RWPE1 (cell line): ENCODE measurements around the gene SEC11A.
"Not testable (repeated sequence)": the region's sequence is repeated elsewhere in the genome, so short reads cannot be mapped to it uniquely, and the experiment has no call there.

Experiments used
- CTCF ChIA-PET: fragments of 350-600 bp; sonication (Branson Sonifier 250); formaldehyde crosslinking; extraction: SDS; loops from one replicate; lab custom pipeline; 2021; lab: Yijun Ruan, JAX
- POLR2A ChIA-PET: fragments of 400-600 bp; formaldehyde crosslinking; extraction: SDS; loops from one replicate; lab custom pipeline; 2020; ENCODE audit warnings: antibody characterized with exemption; ENCODE audit not compliant: low non-redundant PET; lab: Yijun Ruan, JAX
- DNase-seq: peaks from one replicate; pipeline ENCODE4 v3.0.0; 2012; ENCODE audit warnings: low spot score
- H3K27ac ChIP-seq: fragments of 450-650 bp; 2 replicates; pipeline ENCODE4 v1.5.1; 2017
- TF ChIP-seq, protein P1 (sequence below): fragments of 450-650 bp; conservative IDR thresholded peaks from 2 replicates; pipeline ENCODE4 v1.5.1; 2017; ENCODE audit warnings: low read depth, mild to moderate bottlenecking

Gene SEC11A

DNA sequence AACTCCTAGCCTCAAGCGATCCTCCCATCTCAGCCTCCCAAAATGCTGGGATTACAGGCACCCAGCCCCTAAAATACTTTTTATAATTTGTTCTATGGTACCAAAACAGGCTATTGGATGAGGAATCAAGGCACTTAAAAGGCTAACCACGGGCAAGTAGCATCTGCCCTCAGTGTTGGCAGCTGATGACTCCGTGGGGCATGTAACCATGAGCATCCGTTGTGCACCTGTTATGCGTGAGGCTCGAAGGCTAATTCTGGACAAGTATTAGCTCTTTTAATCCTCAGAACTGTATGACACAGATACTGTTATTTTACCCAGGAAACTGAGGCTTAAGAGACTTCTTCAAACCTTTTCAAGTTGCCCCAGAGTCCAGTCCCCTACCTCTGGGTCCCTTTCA, 72.1 kb downstream of the SEC11A start:
- CTCF ChIA-PET, result no interaction called here
- POLR2A ChIA-PET, result no interaction called here
- no peak for DNase-seq
- H3K27ac ChIP-seq, result peak overlapping the region; percentile 1; the same call in 1 of the 2 replicates
- TF ChIP-seq, protein P1, sequence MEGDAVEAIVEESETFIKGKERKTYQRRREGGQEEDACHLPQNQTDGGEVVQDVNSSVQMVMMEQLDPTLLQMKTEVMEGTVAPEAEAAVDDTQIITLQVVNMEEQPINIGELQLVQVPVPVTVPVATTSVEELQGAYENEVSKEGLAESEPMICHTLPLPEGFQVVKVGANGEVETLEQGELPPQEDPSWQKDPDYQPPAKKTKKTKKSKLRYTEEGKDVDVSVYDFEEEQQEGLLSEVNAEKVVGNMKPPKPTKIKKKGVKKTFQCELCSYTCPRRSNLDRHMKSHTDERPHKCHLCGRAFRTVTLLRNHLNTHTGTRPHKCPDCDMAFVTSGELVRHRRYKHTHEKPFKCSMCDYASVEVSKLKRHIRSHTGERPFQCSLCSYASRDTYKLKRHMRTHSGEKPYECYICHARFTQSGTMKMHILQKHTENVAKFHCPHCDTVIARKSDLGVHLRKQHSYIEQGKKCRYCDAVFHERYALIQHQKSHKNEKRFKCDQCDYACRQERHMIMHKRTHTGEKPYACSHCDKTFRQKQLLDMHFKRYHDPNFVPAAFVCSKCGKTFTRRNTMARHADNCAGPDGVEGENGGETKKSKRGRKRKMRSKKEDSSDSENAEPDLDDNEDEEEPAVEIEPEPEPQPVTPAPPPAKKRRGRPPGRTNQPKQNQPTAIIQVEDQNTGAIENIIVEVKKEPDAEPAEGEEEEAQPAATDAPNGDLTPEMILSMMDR, result no peak

DNA sequence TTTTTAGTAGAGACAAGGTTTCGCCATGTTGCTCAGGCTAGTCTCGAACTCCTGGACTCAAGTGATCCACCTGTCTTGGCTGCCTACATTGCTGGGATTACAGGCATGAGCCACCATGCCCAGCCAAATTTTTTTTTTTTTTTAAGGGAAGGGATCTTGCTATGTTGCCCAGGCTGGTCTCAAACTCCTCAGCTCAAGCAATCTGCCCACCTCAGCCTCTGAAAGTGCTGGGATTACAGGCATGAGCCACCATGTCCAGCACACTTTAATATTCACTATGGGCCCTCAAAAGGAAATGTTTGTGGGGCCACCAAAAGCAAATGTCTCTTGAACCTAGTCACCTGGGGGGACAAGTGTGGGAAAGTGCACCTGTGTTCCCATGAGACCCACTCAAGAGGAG, 73.3 kb downstream of the SEC11A start:
- DNase-seq, POLR2A ChIA-PET: not testable (repeated sequence)
- CTCF ChIA-PET, result interaction anchor here (0.7 kb wide), 1 partner anchor 32 kb away, joined by 3 read pairs; no protein-coding TSS in a partner anchor
- H3K27ac ChIP-seq, result peak overlapping the region; percentile 10; the same call in 1 of the 2 replicates

DNA sequence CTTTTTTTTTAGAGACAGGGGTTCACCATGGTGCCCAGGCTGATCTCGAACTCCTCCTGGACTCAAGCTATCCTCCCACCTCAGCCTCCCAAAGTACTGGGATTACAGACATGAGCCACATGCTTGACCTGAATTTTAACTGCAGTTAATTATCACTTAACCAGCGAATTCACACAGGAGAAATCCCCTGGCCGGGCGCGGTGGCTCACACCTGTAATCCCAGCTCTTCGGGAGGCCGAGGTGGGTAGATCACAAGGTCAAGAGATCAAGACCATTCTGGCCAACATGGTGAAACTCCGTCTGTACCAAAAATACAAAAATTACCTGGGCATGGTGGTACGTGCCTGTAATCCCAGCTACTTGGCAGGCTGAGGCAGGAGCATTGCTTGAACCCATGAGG, 74.1 kb downstream of the SEC11A start:
- POLR2A ChIA-PET, DNase-seq: not testable (repeated sequence)
- peak overlapping the region; percentile 10; the same call in 1 of the 2 replicates for H3K27ac ChIP-seq
- CTCF ChIA-PET, result interaction anchor here (0.6 kb wide), 1 partner anchor 892 kb away, joined by 4 read pairs; no protein-coding TSS in a partner anchor

DNA sequence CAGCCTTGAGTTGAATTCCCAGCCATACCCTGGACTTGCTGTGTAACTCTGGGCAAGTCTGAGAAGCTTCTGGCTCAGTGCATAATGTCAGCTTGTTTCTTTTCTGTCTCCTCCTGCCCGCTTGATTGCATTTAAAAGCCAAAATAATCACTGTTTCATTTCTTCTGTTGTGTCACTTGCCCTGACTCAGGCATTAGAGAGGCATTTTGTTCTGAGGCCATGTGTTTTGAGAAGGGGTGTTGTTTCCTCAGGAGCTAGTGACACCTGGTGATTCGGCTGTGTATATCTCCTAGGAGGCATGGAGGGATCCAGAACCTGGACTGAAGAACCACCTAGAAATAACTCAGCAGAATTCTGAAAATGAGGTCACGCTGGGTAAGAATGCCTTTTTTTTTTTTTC, 77.8 kb downstream of the SEC11A start:
- TF ChIP-seq, protein P1, result no peak
- ChIA-PET POLR2A (no interaction called here), CTCF (interaction anchor here (0.6 to 2.0 kb wide), 4 partner anchors 11 to 256 kb away, joined by 3 to 8 read pairs (median 4); no protein-coding TSS in a partner anchor)
- H3K27ac ChIP-seq, result no peak overlapping the region
- DNase-seq, result peak; percentile 53

DNA sequence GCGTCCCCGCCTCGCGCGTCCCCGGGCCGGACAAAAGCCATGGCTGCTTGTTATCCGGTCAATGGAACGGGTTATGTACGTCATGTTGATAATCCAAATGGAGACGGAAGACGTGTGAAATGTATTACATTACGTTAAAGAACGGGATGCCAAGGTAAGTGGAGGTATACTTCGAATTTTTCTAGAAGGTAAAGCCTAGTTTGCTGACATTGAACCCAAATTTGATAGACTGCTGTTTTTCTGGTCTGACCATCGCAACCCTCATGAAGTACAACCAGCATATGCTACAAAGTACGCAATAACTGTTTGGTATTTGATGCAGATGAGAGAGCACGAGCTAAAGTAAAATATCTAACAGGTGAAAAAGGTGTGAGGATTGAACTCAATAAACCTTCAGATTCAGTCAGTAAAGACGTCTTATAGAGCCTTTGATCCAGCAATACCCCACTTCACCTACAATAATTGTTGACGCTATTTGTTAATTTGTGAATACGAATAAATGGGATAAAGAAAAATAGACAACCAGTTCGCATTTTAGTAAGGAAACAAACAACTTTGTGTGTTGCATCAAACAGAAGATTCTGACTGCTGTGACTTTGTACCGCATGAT, 81.6 kb downstream of the SEC11A start:
- no peak for DNase-seq
- H3K27ac ChIP-seq, result peak overlapping the region; percentile 80
- POLR2A ChIA-PET, result no interaction called here
- CTCF ChIA-PET, result interaction anchor here (0.6 kb wide), 1 partner anchor 346 kb away, joined by 6 read pairs; no protein-coding TSS in a partner anchor
- TF ChIP-seq, protein P1, result no peak

DNA sequence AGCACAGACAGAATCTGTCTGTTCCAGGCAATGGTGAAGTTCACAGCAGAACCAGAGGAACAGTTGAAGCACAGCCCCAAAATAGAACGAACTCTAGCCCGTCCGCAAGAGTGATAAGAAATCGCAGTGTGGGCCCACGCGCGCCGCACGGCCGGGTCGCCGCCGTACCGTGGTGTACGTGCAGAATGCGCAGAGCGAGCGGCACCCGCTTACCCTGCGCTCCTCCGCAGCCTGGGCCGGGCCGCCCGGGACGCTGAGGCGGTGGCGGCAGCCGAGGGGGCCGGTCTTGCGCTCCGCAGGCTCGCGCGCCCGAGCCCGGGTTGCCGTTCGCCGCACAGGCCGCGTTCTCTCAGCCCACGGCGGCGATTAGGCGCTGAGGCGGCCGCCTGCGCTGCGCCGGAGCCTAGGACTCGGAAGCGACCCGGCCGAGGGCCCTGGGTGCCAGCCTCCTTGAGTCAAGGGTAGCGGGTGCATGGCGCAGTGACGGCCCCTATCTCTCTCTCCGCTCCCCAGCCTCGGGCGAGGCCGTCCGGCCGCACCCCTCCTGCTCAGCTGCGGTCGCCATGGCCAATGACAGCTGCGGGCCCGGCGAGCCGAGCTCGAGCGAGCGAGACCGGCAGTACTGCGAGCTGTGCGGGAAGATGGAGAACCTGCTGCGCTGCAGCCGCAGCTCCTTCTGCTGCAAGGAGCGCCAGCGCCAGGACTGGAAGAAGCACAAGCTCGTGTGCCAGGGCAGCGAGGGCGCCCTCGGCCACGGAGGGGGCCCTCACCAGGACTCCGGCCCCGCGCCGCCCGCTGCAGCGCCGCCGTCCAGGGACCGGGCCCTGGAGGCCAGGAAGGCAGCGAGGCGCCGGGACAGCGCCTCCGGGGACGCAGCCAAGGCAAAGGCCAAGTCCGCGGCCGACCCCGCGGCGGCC, 82.4 kb downstream of the SEC11A start:
- peak overlapping the region; percentile 80 for H3K27ac ChIP-seq
- DNase-seq, result peak; percentile 55
- TF ChIP-seq, protein P1, result no peak
- POLR2A ChIA-PET, result no interaction called here
- CTCF ChIA-PET, result interaction anchor here (0.6 kb wide), 1 partner anchor 347 kb away, joined by 6 read pairs; no protein-coding TSS in a partner anchor

DNA sequence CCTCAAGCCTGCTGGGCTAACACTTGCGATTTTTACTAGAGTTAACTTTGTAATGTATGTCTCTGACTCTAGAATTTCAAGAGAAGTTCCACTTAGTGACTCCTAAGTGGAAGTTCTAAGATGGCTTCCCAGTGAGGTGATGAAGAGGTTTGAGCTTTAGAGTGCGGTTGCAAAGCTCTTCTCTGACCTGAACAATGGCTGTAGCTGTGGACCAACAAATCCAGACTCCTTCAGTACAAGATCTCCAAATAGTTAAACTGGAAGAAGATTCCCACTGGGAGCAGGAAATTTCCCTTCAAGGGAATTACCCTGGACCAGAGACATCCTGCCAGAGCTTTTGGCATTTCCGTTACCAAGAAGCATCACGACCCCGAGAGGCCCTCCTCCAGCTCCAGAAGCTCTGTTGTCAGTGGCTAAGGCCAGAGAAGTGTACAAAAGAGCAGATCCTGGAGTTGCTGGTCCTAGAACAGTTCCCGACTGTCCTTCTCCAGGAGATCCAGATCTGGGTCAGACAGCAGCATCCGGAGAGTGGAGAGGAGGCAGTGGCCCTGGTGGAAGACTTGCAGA, 84.2 kb downstream of the SEC11A start:
- TF ChIP-seq, protein P1, result no peak
- ChIA-PET CTCF (interaction anchor here (0.6 to 0.7 kb wide), 4 partner anchors 10 to 61 kb away, joined by 3 to 4 read pairs (median 4); no protein-coding TSS in a partner anchor), POLR2A (interaction anchor here (1.0 kb wide), 1 partner anchor 22 kb away, joined by 3 read pairs; the partner anchor contains the start of gene WDR73)
- DNase-seq, result no peak
- H3K27ac ChIP-seq, result peak overlapping the region; percentile 71
